A549 treated with Mapracorat at 1 μM for 4 hours (cell line): ENCODE data around the gene CHST13. TPM values are rescaled to one million over a fixed set of nuclear protein-coding genes. Genes with fewer than 3 reads are reported as not detected.

ENCODE experiments used
- total RNA-seq: library from RNA; stranded (reverse); fragments of 200-300 nt; extraction: Qiagen RNA extraction; gene quantifications from 5 replicates; pipeline ENCODE4 v1.2.3, GENCODE V29; 2022

CHST13 gene
- 0.40 to 1.3 TPM (median 0.85 TPM) in 5 replicates for total RNA-seq

GRCh38 chr3:126523745-126524428 is at the start of gene CHST13:
Gene CHST13 (plus strand): TSS chr3:126524155. CDS start chr3:126524333, 178 bp downstream.

GRCh38 chr3:126475413-126476114 is 48.4 kb upstream of the CHST13 start, which contains the start of gene ZXDC:
Gene ZXDC (minus strand): TSS chr3:126475891. CDS start chr3:126475865, 26 bp downstream.

GRCh38 chr3:126517291-126517951 is 6.5 kb upstream of the CHST13 start, which contains the start of gene UROC1:
Gene UROC1 (minus strand): TSS chr3:126517773. CDS start chr3:126517719, 54 bp downstream.

GRCh38 chr3:126558336-126559071 is 34.5 kb downstream of the CHST13 start, which contains the start of gene C3orf22:
Gene C3orf22 (minus strand): TSS chr3:126558932. CDS start chr3:126553390, 5,542 bp downstream.

Other genes with a start within 250 kb of the CHST13 start
- gene KLF15, start 166.7 kb upstream of the CHST13 start, total RNA-seq: 0.42 to 0.56 TPM (median 0.43 TPM) in 5 replicates
- not detected in 5 replicates for gene CFAP100, start 129.2 kb upstream of the CHST13 start, total RNA-seq
- 6.8 to 9.0 TPM (median 8.4 TPM) in 5 replicates for gene ZXDC, start 48.3 kb upstream of the CHST13 start, total RNA-seq
- not detected in 5 replicates for gene UROC1, start 6.4 kb upstream of the CHST13 start, total RNA-seq
- not detected in 5 replicates for gene C3orf22, start 34.8 kb downstream of the CHST13 start, total RNA-seq
- gene TXNRD3, start 131.0 kb downstream of the CHST13 start, total RNA-seq: 5.9 to 9.9 TPM (median 7.4 TPM) in 5 replicates
- gene CHCHD6, start 180.1 kb downstream of the CHST13 start, total RNA-seq: 16.2 to 23.2 TPM (median 21.4 TPM) in 5 replicates